Right atrium auricular region (tissue), 2 donors: ENCODE data around the gene ATF4. TPM values are rescaled to one million over a fixed set of nuclear protein-coding genes. Genes with fewer than 3 reads are reported as not detected.

Experiments used
- DNase-seq: peaks from one replicate; pipeline ENCODE4 v3.0.0-alpha.2; 2019; ENCODE audit warnings: low spot score
- H3K27ac ChIP-seq, 2 donors: fragments of 200-600 bp; sonication (generic); 1 replicate in 1 of 2; 2 replicates in 1 of 2; pipeline ENCODE4 v1.5.1; 2016 to 2019
- H3K27me3 ChIP-seq, 2 donors: fragments of 200-600 bp; sonication (generic); one replicate each; pipeline versions ENCODE4 v1.5.1 to v1.6.0; 2017 to 2019
- H3K36me3 ChIP-seq: fragments of 200-600 bp; sonication (generic); one replicate; pipeline ENCODE4 v1.5.1; 2016
- H3K4me1 ChIP-seq, 2 donors: fragments of 200-600 bp; sonication (generic); one replicate each; pipeline versions ENCODE4 v1.5.1 to v1.6.0; 2017 to 2019
- H3K4me3 ChIP-seq, 2 donors: fragments of 200-600 bp; sonication (generic); 1 replicate in 1 of 2; 2 replicates in 1 of 2; pipeline ENCODE4 v1.5.1; 2017 to 2019; ENCODE audit warnings: mild to moderate bottlenecking in 1 of 2, moderate library complexity in 1 of 2
- H3K9me3 ChIP-seq, 2 donors: fragments of 200-600 bp; sonication (generic); one replicate each; pipeline ENCODE4 v1.5.1; 2019
- CTCF ChIP-seq, 2 donors: fragments of 200-600 bp; sonication (generic); IDR thresholded peaks; one replicate each; pipeline ENCODE4 v1.5.1; 2019; ENCODE audit warnings: antibody characterized with exemption in 2 of 2
- total RNA-seq, 2 donors: library from RNA; depleted of rRNA; stranded (reverse); fragments of >200 nt; gene quantifications; one replicate each; pipeline ENCODE4 v1.1.0, GENCODE V29; 2016

Gene ATF4, protein sequence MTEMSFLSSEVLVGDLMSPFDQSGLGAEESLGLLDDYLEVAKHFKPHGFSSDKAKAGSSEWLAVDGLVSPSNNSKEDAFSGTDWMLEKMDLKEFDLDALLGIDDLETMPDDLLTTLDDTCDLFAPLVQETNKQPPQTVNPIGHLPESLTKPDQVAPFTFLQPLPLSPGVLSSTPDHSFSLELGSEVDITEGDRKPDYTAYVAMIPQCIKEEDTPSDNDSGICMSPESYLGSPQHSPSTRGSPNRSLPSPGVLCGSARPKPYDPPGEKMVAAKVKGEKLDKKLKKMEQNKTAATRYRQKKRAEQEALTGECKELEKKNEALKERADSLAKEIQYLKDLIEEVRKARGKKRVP
- 100 to 1,000 TPM; 155 to 256 TPM for total RNA-seq

GRCh38 chr22:39520226-39521105 lies at the start of gene ATF4:
ATF4 (plus strand) TSS chr22:39520562; CDS start chr22:39521446, 884 bp downstream.
- H3K4me3 ChIP-seq, result peak within 1 kb of the TSS; percentile 100
- H3K27ac ChIP-seq, result peak within 1 kb of the TSS; percentile 99 to 100
- no peaks in the 10 kb centered on the region for H3K9me3 ChIP-seq
- no peak for TF ChIP-seq CTCF (IDR thresholded peaks at IDR 0.05)
- H3K27me3 ChIP-seq, result no peaks in the 10 kb centered on the region
- DNase-seq, result peak; percentile 90
- peaks cover 0 to 55% of the 10 kb centered on the region in 2 donors for H3K4me1 ChIP-seq
- peaks cover 60% of the 10 kb centered on the region for H3K36me3 ChIP-seq

- Histone ChIP-seq H3K4me1 (peaks cover 0 to 55% of the 10 kb centered on the region in 2 donors), H3K27me3 (no peaks in the 10 kb centered on the region), H3K9me3 (no peaks in the 10 kb centered on the region), H3K27ac (peak overlapping the region; percentile 48 to 64), H3K4me3 (no peak overlapping the region), H3K36me3 (no peaks in the 10 kb centered on the region)
- no peak for DNase-seq
- TF ChIP-seq CTCF (IDR thresholded peaks at IDR 0.05), result no peak
Observed at GRCh38 chr22:39471381-39472141, 48.8 kb upstream of the ATF4 start.

- no peak for TF ChIP-seq CTCF (IDR thresholded peaks at IDR 0.05)
- H3K36me3 ChIP-seq, result no peaks in the 10 kb centered on the region
- no peaks in the 10 kb centered on the region for H3K27me3 ChIP-seq
- DNase-seq, result no peak
- peaks cover 0 to 54% of the 10 kb centered on the region in 2 donors for H3K4me1 ChIP-seq
- H3K27ac ChIP-seq, result peak overlapping the region; percentile 48 to 64
- no peak overlapping the region for H3K4me3 ChIP-seq
- H3K9me3 ChIP-seq, result no peaks in the 10 kb centered on the region
Observed at GRCh38 chr22:39472570-39473556, 47.5 kb upstream of the ATF4 start.

DNA sequence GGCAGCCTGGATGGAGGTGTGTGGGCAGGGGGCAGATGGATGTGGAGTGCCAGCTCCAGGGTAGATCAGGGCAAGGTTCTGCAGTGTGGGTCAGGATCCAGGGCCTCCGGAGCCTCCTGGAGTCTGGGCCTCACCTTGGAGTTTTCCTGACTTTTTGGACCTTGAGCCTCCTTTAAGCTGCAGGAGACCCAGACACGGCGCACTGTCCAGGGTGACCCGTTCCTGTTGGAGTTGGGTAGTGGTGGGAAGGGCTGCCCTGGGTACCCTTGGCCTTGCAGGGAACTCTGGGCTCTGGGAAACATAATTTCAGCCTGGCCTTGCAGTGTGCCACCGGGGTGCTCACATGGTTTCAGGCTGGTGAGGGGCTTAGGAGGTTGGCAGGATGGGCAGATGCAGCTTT lies 46.5 kb upstream of the ATF4 start:
- TF ChIP-seq CTCF (IDR thresholded peaks at IDR 0.05), result no peak
- Histone ChIP-seq H3K9me3 (no peaks in the 10 kb centered on the region), H3K36me3 (no peaks in the 10 kb centered on the region), H3K27me3 (no peaks in the 10 kb centered on the region), H3K27ac (peak overlapping the region in 1 of 2 donors; percentile 7), H3K4me1 (peaks cover 0 to 62% of the 10 kb centered on the region in 2 donors), H3K4me3 (no peak overlapping the region)
- no peak for DNase-seq
